NT2/D1 (cell line): ENCODE measurements around the gene ABHD17C.

Source experiments
- DNase-seq: peaks from one replicate; pipeline ENCODE4 v3.0.0-alpha.2; 2011; ENCODE audit warnings: low read depth, low spot score
- H3K27me3 ChIP-seq: 2 replicates; pipeline ENCODE4 v1.6.0; 2011; ENCODE audit warnings: mild to moderate bottlenecking; ENCODE audit not compliant: insufficient read length, insufficient read depth
- H3K36me3 ChIP-seq: 2 replicates; pipeline ENCODE4 v1.6.1; 2011; ENCODE audit warnings: mild to moderate bottlenecking, low read length, mixed read lengths; ENCODE audit not compliant: insufficient read depth, insufficient read length
- H3K4me1 ChIP-seq: 2 replicates; pipeline ENCODE4 v1.5.1; 2011; ENCODE audit not compliant: insufficient read depth, insufficient read length
- H3K4me3 ChIP-seq: 2 replicates; pipeline ENCODE4 v1.5.1; 2011; ENCODE audit warnings: low read depth; ENCODE audit not compliant: insufficient read length
- H3K9ac ChIP-seq: 2 replicates; pipeline ENCODE4 v1.6.0; 2011; ENCODE audit warnings: low read depth; ENCODE audit not compliant: insufficient read length
- H3K9me3 ChIP-seq: 2 replicates; pipeline ENCODE4 v1.5.1; 2011; ENCODE audit warnings: mild to moderate bottlenecking, low read length; ENCODE audit not compliant: insufficient read depth
- SUZ12 ChIP-seq: IDR thresholded peaks from 2 replicates; pipeline ENCODE4 v1.6.1; 2011; ENCODE audit not compliant: insufficient read length, insufficient read depth; ENCODE audit errors: extremely low read depth
- YY1 ChIP-seq: IDR thresholded peaks from 2 replicates; pipeline ENCODE4 v1.6.1; 2011; ENCODE audit not compliant: insufficient read length, insufficient read depth
- ZNF274 ChIP-seq: IDR thresholded peaks from 2 replicates; pipeline ENCODE4 v1.6.1; 2011; ENCODE audit warnings: mild to moderate bottlenecking, low read depth, low read length

The ABHD17C gene

DNA sequence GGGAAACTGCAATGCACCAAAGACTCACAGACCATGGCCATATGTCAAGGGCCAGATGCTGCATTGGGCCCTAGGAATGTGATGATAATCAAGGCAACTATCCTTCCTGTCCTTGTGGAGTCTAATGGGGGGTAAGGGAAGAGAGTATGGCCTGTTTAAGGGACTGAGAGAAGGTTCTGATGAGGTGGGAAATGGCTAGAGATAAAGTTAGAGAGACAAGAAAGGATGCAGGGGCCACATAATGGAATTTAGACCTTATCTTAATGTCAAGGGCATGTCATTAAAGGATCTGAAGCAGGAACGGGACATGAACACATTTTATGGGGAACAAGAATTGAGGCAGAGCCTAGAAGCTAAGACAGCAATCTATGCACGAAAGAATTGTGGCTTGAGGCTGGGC lies 30.0 kb upstream of the ABHD17C start:
- H3K36me3 ChIP-seq = no peaks in the 10 kb centered on the region
- no peak for DNase-seq
- H3K9me3 ChIP-seq = no peaks in the 10 kb centered on the region
- TF ChIP-seq YY1 (no peak), SUZ12 (no peak), ZNF274 (no peak)
- no peak overlapping the region for H3K4me3 ChIP-seq
- no peak overlapping the region for H3K9ac ChIP-seq
- no peaks in the 10 kb centered on the region for H3K27me3 ChIP-seq
- no peaks in the 10 kb centered on the region for H3K4me1 ChIP-seq

DNA sequence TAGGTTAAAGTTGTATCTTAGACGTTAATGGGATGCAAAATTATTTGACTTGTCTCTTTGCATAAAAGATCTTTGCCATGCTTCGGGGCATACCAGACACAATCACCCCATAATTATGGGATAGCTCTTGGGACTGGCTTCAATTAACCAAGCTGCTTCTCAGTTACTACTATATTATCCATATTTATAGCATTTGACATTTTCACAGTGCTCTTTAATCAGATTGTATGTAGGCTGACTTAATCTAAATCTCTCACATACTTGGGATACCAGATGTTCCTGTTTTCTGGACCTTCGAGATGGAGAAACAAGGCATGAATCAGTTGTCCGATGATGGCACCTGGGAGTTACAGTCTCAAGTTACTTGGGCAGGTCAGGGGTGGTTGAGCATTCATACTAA lies 27.2 kb upstream of the ABHD17C start:
- TF ChIP-seq YY1 (no peak), ZNF274 (no peak), SUZ12 (no peak)
- Histone ChIP-seq H3K4me1 (no peaks in the 10 kb centered on the region), H3K36me3 (no peaks in the 10 kb centered on the region), H3K9me3 (no peaks in the 10 kb centered on the region), H3K9ac (no peak overlapping the region), H3K27me3 (no peaks in the 10 kb centered on the region), H3K4me3 (no peak overlapping the region)
- no peak for DNase-seq

DNA sequence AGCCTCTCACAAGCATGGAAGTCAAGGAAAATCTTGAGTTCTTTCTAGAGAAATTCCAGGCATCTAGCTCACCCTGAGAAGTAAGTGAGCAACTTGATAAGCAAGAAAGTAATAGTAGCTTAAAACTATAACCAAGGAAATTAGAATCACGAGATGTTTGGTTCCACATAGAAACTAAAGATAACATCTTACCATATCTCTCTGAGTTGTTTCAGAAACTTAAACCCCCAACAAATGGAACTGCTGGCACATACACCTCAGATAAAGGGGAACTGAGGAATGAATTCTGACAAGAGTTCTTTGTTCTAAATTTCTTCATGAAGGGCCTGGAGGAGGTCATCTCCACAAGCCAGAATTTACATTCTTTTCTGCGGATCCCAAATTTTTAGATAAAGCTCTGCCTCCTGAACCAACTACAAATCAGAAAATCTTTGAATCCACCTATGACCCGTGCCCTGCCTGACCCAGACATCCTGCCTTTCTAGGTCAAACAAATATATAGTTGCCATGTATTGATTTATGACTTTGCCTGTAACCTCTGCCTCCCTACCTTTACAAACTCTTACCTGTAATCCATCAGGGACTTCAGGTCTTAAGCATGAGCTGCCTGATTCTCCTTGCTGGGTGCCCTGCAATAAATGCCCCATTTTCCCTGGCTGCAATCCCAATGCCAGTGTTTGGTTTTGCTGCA lies 26.4 kb upstream of the ABHD17C start:
- Histone ChIP-seq H3K9me3 (no peaks in the 10 kb centered on the region), H3K36me3 (no peaks in the 10 kb centered on the region), H3K27me3 (no peaks in the 10 kb centered on the region), H3K4me3 (no peak overlapping the region), H3K9ac (no peak overlapping the region), H3K4me1 (no peaks in the 10 kb centered on the region)
- DNase-seq = no peak
- TF ChIP-seq YY1 = no peak
- TF ChIP-seq ZNF274 = no peak
- no peak for TF ChIP-seq SUZ12

DNA sequence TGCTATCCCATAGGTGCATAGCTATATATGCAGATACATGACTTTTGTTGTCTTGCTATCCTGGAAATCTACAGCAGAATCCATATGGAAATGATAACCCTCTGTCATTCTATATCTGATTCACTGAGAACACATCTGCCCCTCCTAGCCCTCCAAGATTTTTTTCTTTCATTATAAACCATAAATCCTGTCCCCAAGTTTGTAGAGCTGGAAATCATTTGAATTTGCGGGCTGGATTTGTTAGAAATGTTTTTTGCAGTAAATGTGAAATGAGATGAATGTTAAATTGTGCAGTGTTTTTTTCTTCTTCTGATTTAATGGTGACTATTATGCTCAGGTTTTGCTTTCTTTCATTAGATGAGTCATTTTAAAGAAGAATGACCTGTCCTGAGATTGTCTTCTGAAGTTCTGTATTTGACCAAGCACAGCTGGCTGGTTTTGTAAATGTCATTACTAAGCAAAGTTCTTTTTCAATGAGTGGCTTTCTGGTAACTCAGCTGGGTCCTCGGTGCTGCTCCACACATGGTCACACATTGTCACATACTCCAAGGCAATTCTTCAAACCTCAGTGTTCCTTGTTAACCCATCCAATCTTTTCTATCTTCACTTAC lies 25.3 kb upstream of the ABHD17C start:
- H3K4me3 ChIP-seq = no peak overlapping the region
- no peak for DNase-seq

DNA sequence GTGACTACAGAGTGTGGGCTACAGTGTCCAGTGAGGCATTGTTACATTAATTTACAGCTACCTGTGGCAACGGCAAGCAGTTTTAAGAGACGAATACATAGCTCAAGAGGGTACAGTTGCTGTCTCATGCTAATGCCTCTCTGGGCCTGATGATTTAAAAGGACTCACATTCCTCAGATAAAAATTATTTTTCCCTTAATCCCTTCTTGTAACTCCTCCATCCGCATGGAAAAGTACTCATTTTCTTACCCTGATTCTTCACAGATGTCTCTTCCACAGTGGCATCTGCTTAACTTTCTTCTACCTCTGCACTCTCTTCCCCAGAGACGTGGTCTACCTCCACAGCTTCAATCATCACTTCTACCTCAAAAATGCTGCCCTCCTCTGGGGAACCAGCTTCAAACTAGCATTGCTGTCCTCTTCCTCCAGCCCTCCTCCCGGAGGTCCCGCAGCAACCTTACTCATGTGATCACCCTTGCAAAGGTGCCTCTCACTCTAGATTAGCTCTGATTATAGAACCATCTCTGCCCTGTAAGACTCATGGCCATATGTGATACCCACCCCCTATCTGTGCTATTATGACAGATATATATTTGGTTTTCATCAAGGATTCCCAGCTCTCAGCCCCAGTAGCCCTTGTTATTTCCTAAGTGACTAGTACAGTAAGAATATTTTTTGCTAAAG lies 21.4 kb upstream of the ABHD17C start:
- Histone ChIP-seq H3K9me3 (no peaks in the 10 kb centered on the region), H3K4me1 (no peaks in the 10 kb centered on the region), H3K27me3 (no peaks in the 10 kb centered on the region), H3K4me3 (no peak overlapping the region), H3K9ac (no peak overlapping the region), H3K36me3 (no peaks in the 10 kb centered on the region)
- TF ChIP-seq YY1 (no peak), SUZ12 (no peak), ZNF274 (no peak)
- DNase-seq = no peak

More for the DNA sequence above, 25.3 kb upstream of the ABHD17C start:
- Histone ChIP-seq H3K9ac (no peak overlapping the region), H3K4me1 (no peaks in the 10 kb centered on the region), H3K36me3 (no peaks in the 10 kb centered on the region), H3K9me3 (no peaks in the 10 kb centered on the region), H3K27me3 (no peaks in the 10 kb centered on the region)
- no peak for TF ChIP-seq YY1

DNA sequence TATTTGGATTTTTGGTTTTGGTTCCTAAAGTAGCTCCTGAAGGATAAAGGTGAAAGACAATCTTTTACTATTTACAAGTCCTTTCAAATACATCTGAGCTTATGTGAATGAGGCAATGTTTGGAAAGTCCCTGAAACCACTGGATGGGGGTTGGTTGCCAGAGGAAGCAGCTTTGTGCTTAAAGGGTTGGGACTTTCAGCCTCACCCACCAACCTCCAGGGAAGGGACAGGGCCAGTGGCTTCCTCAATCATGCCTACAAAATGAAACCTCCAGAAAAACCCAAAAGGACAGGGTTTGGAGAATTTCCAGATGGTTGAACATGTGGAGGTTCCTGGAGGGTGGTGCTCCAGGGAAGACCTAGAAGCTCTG lies 20.9 kb upstream of the ABHD17C start:
- Histone ChIP-seq H3K9me3 (no peaks in the 10 kb centered on the region), H3K4me3 (no peak overlapping the region), H3K4me1 (no peaks in the 10 kb centered on the region), H3K36me3 (no peaks in the 10 kb centered on the region), H3K9ac (no peak overlapping the region), H3K27me3 (no peaks in the 10 kb centered on the region)
- no peak for TF ChIP-seq SUZ12
- no peak for TF ChIP-seq YY1
- no peak for TF ChIP-seq ZNF274
- DNase-seq = no peak

DNA sequence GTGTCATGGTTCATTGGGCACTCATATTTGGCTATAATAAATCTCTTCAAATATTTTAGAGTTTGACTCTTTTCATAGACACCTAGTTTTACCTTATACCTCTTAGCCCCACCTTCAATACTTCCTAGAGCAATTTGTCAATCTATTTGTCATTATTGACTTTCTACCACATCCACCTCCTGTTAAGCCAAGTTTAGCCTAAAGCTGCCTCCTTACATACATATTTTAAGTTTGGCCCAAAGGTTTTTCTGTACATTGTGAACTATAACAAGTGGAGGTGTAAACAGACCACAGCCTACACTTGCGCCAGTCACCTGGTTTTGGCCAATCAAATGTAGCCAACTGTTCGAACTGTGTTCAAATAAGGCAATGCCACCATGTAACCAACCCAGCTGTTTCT lies 18.1 kb upstream of the ABHD17C start:
- H3K27me3 ChIP-seq = no peaks in the 10 kb centered on the region
- TF ChIP-seq SUZ12 (no peak), YY1 (no peak), ZNF274 (no peak)

More for the DNA sequence above, 18.1 kb upstream of the ABHD17C start:
- no peaks in the 10 kb centered on the region for H3K9me3 ChIP-seq
- DNase-seq = no peak
- no peaks in the 10 kb centered on the region for H3K36me3 ChIP-seq
- no peak overlapping the region for H3K9ac ChIP-seq
- no peak overlapping the region for H3K4me3 ChIP-seq
- no peaks in the 10 kb centered on the region for H3K4me1 ChIP-seq
